HTR-8/SVneo (cell line): ENCODE measurements around the gene TROAP.
"Not testable (repeated sequence)": the region's sequence is repeated elsewhere in the genome, so short reads cannot be mapped to it uniquely, and the experiment has no call there.

Experiments used
- DNase-seq: peaks from one replicate; pipeline ENCODE4 v3.0.0; 2011; ENCODE audit warnings: low spot score, mixed read lengths; ENCODE audit not compliant: insufficient read length
- FAIRE-seq: peaks from 2 replicates; lab custom pipeline; 2011; peaks lifted over from hg19 to GRCh38; lab: Jason Lieb, UNC

Gene TROAP

GRCh38 chr12:49294086-49294803 is 28.8 kb upstream of the TROAP start:
- DNase-seq = no peak
- FAIRE-seq = no peak

GRCh38 chr12:49294804-49295081 is 28.3 kb upstream of the TROAP start:
- no peak for DNase-seq

GRCh38 chr12:49295082-49295936 is 27.7 kb upstream of the TROAP start, which contains the start of gene PRPH:
TSS of gene PRPH (plus strand) at chr12:49295147. CDS start at chr12:49295201, 54 bp downstream.
- DNase-seq (no peak), FAIRE-seq (no peak)

More at GRCh38 chr12:49294804-49295081, 28.3 kb upstream of the TROAP start:
- no peak for FAIRE-seq

GRCh38 chr12:49296034-49296835 is 26.8 kb upstream of the TROAP start:
- peak; percentile 54 for DNase-seq
- FAIRE-seq = no peak

GRCh38 chr12:49296836-49297694 is 26.0 kb upstream of the TROAP start:
- DNase-seq (peak; percentile 81), FAIRE-seq (peak; percentile 40)

- DNase-seq (no peak), FAIRE-seq (no peak)
Observed at GRCh38 chr12:49297695-49298060, 25.4 kb upstream of the TROAP start.

GRCh38 chr12:49298160-49298559 is 24.9 kb upstream of the TROAP start:
- DNase-seq (no peak), FAIRE-seq (no peak)

GRCh38 chr12:49301760-49302159 is 21.3 kb upstream of the TROAP start:
- DNase-seq (no peak), FAIRE-seq (no peak)

- FAIRE-seq (no peak), DNase-seq (no peak)
Observed at GRCh38 chr12:49304161-49304560, 18.9 kb upstream of the TROAP start.

- FAIRE-seq = no peak
Observed at GRCh38 chr12:49305762-49306510, 17.1 kb upstream of the TROAP start.

GRCh38 chr12:49309386-49309785 is 13.7 kb upstream of the TROAP start:
- DNase-seq = no peak
- FAIRE-seq = no peak

More at GRCh38 chr12:49305762-49306510, 17.1 kb upstream of the TROAP start:
- DNase-seq = no peak

- DNase-seq, FAIRE-seq: not testable (repeated sequence)
Observed at GRCh38 chr12:49310451-49311000, 12.5 kb upstream of the TROAP start.

- DNase-seq (no peak), FAIRE-seq (no peak)
Observed at GRCh38 chr12:49314811-49315210, 8.2 kb upstream of the TROAP start.

GRCh38 chr12:49317118-49317517 is 5.9 kb upstream of the TROAP start:
- FAIRE-seq, DNase-seq: not testable (repeated sequence)

- not testable (repeated sequence) for FAIRE-seq, DNase-seq
Observed at GRCh38 chr12:49320411-49321103, 2.5 kb upstream of the TROAP start.

- FAIRE-seq (no peak), DNase-seq (no peak)
Observed at GRCh38 chr12:49322367-49322707, 718 bp upstream of the TROAP start.

GRCh38 chr12:49323524-49324097 is 556 bp downstream of the TROAP start:
- no peak for FAIRE-seq
- DNase-seq = no peak

- FAIRE-seq (no peak), DNase-seq (no peak)
Observed at GRCh38 chr12:49325606-49326005, 2.6 kb downstream of the TROAP start.
